Measurements from ENCODE around the gene RASSF4. TPM values are rescaled to one million over a fixed set of nuclear protein-coding genes. Genes with fewer than 3 reads are reported as not detected.

RASSF4 gene
- total and polyA plus RNA-seq, 9 of the 15 experiments (the other 6 are each of a cell fraction or from before 2014, with no cell fraction given) = 0.01 to 0.62 (median 0.11) TPM; not detected in 3

- TF ChIP-seq NR3C1 (CRISPR knock-in tag; IDR thresholded peaks at IDR 0.05) (peak; percentile 95; the same call in 1 of the 2 replicates), USF2 (CRISPR knock-in tag; IDR thresholded peaks at IDR 0.05) (no peak), TBL1XR1 (IDR thresholded peaks at IDR 0.05; ENCODE audit: low read length in 2 of 2) (peak in 1 of 2 experiments; percentile 8; a peak in 1 of 4 replicates), POLR2AphosphoS5 (IDR thresholded peaks at IDR 0.05; ENCODE audit: control insufficient read depth, insufficient read depth, low read depth, low read length) (0 out of 2 replicates have a peak, but pooled peaks have one; percentile 42), HINFP (tag; conservative IDR thresholded peaks at IDR 0.05; ENCODE audit: low read depth) (no peak), GTF2E2 (tag; IDR thresholded peaks at IDR 0.05) (peak; percentile 94), ZBTB34 (CRISPR knock-in tag; IDR thresholded peaks at IDR 0.05) (no peak), PYGO2 (tag; IDR thresholded peaks at IDR 0.05) (no peak), ZNF133 (CRISPR knock-in tag; IDR thresholded peaks at IDR 0.05) (no peak), SUPT5H (IDR thresholded peaks at IDR 0.05) (0 out of 2 replicates have a peak, but pooled peaks have one; percentile 57), CBFB (CRISPR knock-in tag; IDR thresholded peaks at IDR 0.05) (peak; percentile 63; the same call in 1 of the 2 replicates), ZNF395 (CRISPR knock-in tag; IDR thresholded peaks at IDR 0.05) (peak; percentile 86), ELF2 (CRISPR knock-in tag; IDR thresholded peaks at IDR 0.05) (peak; percentile 54; the same call in 1 of the 2 replicates), CBX1 (IDR thresholded peaks at IDR 0.05; ENCODE audit: low read depth) (peak; percentile 87), RAD51 (IDR thresholded peaks at IDR 0.05; ENCODE audit: borderline replicate concordance, low read depth) (no peak), USF1 (CRISPR knock-in tag; IDR thresholded peaks at IDR 0.05) (no peak), SRSF9 (IDR thresholded peaks at IDR 0.05; ENCODE audit: borderline replicate concordance, low read depth, low read length) (no peak), SRSF7 (optimal IDR thresholded peaks at IDR 0.05; ENCODE audit: low read depth, low read length) (no peak), ELF1 (tag; IDR thresholded peaks at IDR 0.05) (peak; percentile 75), SMAD4 (CRISPR knock-in tag; conservative IDR thresholded peaks at IDR 0.05) (peak; percentile 93), KHSRP (IDR thresholded peaks at IDR 0.05) (no peak), ZBTB8A (IDR thresholded peaks at IDR 0.05; ENCODE audit: partially characterized antibody) (no peak), ZNF644 (tag; IDR thresholded peaks at IDR 0.05; ENCODE audit: low read depth) (peak; percentile 60; the same call in 1 of the 2 replicates)
These were observed 41.3 kb downstream of the RASSF4 start, which contains the start of gene ZNF22 (continued) for GRCh38 chr10:45000752-45001380.
